ENCODE measurements around the gene NAPB.

The NAPB gene

GRCh38 chr20:23437126-23437899 lies 16.0 kb upstream of the NAPB start:
- DNase-seq (ENCODE audit: low spot score): no peak

- DNase-seq (ENCODE audit: low spot score): peak; percentile 5
Measured at GRCh38 chr20:23436681-23437080, 15.4 kb upstream of the NAPB start.

GRCh38 chr20:23435626-23436539 lies 14.6 kb upstream of the NAPB start:
- DNase-seq (ENCODE audit: low spot score): no peak

GRCh38 chr20:23434521-23435313 lies 13.4 kb upstream of the NAPB start:
- DNase-seq (ENCODE audit: low spot score): no peak

- no peak for DNase-seq (ENCODE audit: low spot score)
Measured at GRCh38 chr20:23433628-23434027, 12.3 kb upstream of the NAPB start.

GRCh38 chr20:23425129-23425528 lies 3.8 kb upstream of the NAPB start:
- no peak for DNase-seq (ENCODE audit: low spot score)

GRCh38 chr20:23419995-23420901 lies 1.0 kb downstream of the NAPB start:
- DNase-seq (ENCODE audit: low spot score): peak; percentile 71

- no peak for DNase-seq (ENCODE audit: low spot score)
Measured at GRCh38 chr20:23419657-23419994, 1.7 kb downstream of the NAPB start.

- DNase-seq (ENCODE audit: low spot score): no peak
Measured at GRCh38 chr20:23417861-23418260, 3.4 kb downstream of the NAPB start.

GRCh38 chr20:23415959-23416583 lies 5.2 kb downstream of the NAPB start:
- peak; percentile 22 for DNase-seq (ENCODE audit: low spot score)

- DNase-seq (ENCODE audit: low spot score): no peak
Measured at GRCh38 chr20:23415555-23415954, 5.7 kb downstream of the NAPB start.

- no peak for DNase-seq (ENCODE audit: low spot score)
Measured at GRCh38 chr20:23414526-23415188, 6.6 kb downstream of the NAPB start.

- DNase-seq (ENCODE audit: low spot score): no peak
Measured at GRCh38 chr20:23413862-23414422, 7.3 kb downstream of the NAPB start.

- DNase-seq (ENCODE audit: low spot score): no peak
Measured at GRCh38 chr20:23412026-23412425, 9.3 kb downstream of the NAPB start.

- no peak for DNase-seq (ENCODE audit: low spot score)
Measured at GRCh38 chr20:23410916-23411695, 10.2 kb downstream of the NAPB start.

GRCh38 chr20:23409800-23410199 lies 11.5 kb downstream of the NAPB start:
- no peak for DNase-seq (ENCODE audit: low spot score)

GRCh38 chr20:23408957-23409356 lies 12.3 kb downstream of the NAPB start:
- DNase-seq (ENCODE audit: low spot score): no peak

- DNase-seq (ENCODE audit: low spot score): no peak
Measured at GRCh38 chr20:23407781-23408464, 13.4 kb downstream of the NAPB start.

GRCh38 chr20:23406880-23407279 lies 14.4 kb downstream of the NAPB start:
- no peak for DNase-seq (ENCODE audit: low spot score)
